Measurements from ENCODE around the gene SORCS2. TPM values are rescaled to one million over a fixed set of nuclear protein-coding genes. Genes with fewer than 3 reads are reported as not detected.
A peak's percentile ranks its signal among the peaks of the same experiment; 100 is the strongest.

Gene SORCS2
- total RNA-seq, 1 experiment from 2014 or later, result 4.1 TPM

DNA sequence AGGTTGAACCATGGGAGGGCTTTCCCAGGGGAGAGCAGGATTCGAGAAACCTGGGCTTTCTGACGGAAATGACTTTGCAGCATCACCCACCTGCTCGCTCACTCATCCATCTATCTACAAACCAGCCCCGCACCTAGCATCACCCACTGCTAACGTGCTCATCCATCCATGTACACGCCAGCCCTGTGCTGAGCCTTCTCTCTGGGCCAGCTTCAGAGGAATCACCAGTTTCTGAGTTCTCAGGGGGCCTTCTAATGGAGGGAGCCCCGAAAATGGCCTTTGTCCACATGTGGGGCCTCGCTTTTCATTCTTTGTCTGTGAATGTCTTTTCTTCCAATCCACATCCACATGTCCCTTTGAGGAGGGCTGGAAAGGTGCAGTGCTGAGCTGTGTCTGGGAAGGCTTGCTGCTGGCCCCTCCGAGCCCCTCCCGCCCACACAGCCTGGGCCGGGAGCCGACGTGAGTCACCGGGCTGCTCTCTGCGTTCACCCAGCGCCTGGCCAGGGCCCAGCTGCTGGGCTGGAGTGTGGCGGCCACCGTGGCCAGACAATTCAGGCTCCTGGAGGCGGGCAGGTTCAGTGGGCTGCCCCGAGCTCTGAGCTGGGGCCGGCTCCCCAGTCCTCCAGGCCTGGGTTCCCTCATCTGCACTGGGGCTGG lies 14.7 kb downstream of the SORCS2 start:
- peak; percentile 82 for ATAC-seq

DNA sequence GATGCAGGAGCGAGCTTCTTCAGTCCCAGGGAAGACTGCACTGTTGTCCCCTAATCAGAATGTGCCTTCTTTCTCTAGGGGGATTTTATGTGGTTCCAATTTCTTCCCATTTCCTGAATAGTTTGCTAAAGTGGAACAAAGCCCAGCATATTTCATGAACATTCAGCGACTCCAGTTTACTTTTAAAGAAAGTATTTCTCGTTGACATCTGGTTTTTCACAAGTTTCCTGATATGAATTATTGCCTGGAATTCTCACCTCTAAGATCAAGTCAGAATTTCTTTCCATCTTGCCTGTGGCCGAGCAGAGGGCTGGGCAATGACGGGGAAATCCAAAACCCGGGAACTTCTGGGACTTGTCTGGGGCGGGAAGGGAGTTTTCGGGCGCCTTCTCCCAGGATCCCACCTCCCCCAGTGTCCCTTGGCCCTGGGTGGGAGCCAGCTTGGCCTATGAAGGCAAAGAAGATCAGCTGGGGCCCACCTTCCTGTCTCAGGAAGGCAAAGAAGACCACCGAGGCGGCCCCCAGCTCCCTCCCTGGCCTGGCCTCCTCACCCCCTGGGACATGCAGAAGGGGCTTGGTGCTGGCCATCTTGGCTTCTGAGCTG lies 15.4 kb downstream of the SORCS2 start:
- no peak overlapping the region for H3K4me3 ChIP-seq (ENCODE audit: low read length)
- no peaks in the 10 kb centered on the region for H3K9me2 ChIP-seq (replicated peaks; ENCODE audit: low read length)
- H3K27ac ChIP-seq (ENCODE audit: low read length), result peak overlapping the region; percentile 98
- H3K9me3 ChIP-seq (ENCODE audit: low read length), result no peaks in the 10 kb centered on the region
- H3F3A ChIP-seq (ENCODE audit: low read length, unreplicated experiment), result peaks cover 7% of the 10 kb centered on the region
- H4K20me1 ChIP-seq (ENCODE audit: low read length), result no peaks in the 10 kb centered on the region
- DNase-seq, result no peak
- ChIA-PET CTCF (interaction anchor here (1.6 kb wide), 1 partner anchor 13 kb away, joined by 7 read pairs; no protein-coding TSS in a partner anchor), POLR2A (ENCODE audit: unreplicated experiment) (no interaction called here)
- H3K9ac ChIP-seq (ENCODE audit: low read length), result peak overlapping the region; percentile 78
- H2AFZ ChIP-seq (ENCODE audit: low read length), result no peak overlapping the region
- ATAC-seq, result no peak
- no peak for TF ChIP-seq EZH2 (IDR thresholded peaks at IDR 0.05; ENCODE audit: low read length, unreplicated experiment)
- TF ChIP-seq, protein P1, sequence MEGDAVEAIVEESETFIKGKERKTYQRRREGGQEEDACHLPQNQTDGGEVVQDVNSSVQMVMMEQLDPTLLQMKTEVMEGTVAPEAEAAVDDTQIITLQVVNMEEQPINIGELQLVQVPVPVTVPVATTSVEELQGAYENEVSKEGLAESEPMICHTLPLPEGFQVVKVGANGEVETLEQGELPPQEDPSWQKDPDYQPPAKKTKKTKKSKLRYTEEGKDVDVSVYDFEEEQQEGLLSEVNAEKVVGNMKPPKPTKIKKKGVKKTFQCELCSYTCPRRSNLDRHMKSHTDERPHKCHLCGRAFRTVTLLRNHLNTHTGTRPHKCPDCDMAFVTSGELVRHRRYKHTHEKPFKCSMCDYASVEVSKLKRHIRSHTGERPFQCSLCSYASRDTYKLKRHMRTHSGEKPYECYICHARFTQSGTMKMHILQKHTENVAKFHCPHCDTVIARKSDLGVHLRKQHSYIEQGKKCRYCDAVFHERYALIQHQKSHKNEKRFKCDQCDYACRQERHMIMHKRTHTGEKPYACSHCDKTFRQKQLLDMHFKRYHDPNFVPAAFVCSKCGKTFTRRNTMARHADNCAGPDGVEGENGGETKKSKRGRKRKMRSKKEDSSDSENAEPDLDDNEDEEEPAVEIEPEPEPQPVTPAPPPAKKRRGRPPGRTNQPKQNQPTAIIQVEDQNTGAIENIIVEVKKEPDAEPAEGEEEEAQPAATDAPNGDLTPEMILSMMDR (conservative IDR thresholded peaks at IDR 0.05; ENCODE audit: low read depth, low read length), result no peak
- TF ChIP-seq EZH2phosphoT487 (IDR thresholded peaks at IDR 0.05; ENCODE audit: borderline replicate concordance, low read length), result no peak
- peaks cover 76% of the 10 kb centered on the region for H3K4me1 ChIP-seq (ENCODE audit: insufficient read depth, low read length)
- peaks cover 62% of the 10 kb centered on the region for H3K79me2 ChIP-seq (ENCODE audit: low read length)
- no TSS peak for BruUV-seq (replicated peaks)
- no peaks in the 10 kb centered on the region for H3K27me3 ChIP-seq (ENCODE audit: low read length)
- H3K36me3 ChIP-seq (ENCODE audit: low read depth, low read length), result no peaks in the 10 kb centered on the region
- H3K4me2 ChIP-seq (ENCODE audit: low read length), result peak overlapping the region; percentile 68
- intact Hi-C loops (cut with micrococcal nuclease), result loop anchor here (5.0 kb wide), 1 partner anchor 55 kb away; no protein-coding TSS in a partner anchor

More for the DNA sequence above, 14.7 kb downstream of the SORCS2 start:
- intact Hi-C loops (cut with micrococcal nuclease), result loop anchor here (5.0 kb wide), 1 partner anchor 55 kb away; no protein-coding TSS in a partner anchor
- Histone ChIP-seq H3K9ac (ENCODE audit: low read length) (peak overlapping the region; percentile 78), H3F3A (ENCODE audit: low read length, unreplicated experiment) (peaks cover 7% of the 10 kb centered on the region), H3K9me3 (ENCODE audit: low read length) (no peaks in the 10 kb centered on the region), H4K20me1 (ENCODE audit: low read length) (no peaks in the 10 kb centered on the region), H3K4me1 (ENCODE audit: insufficient read depth, low read length) (peaks cover 77% of the 10 kb centered on the region), H3K9me2 (replicated peaks; ENCODE audit: low read length) (no peaks in the 10 kb centered on the region), H3K36me3 (ENCODE audit: low read depth, low read length) (no peaks in the 10 kb centered on the region), H3K4me2 (ENCODE audit: low read length) (peak overlapping the region; percentile 75), H3K4me3 (ENCODE audit: low read length) (no peak overlapping the region), H3K79me2 (ENCODE audit: low read length) (peaks cover 58% of the 10 kb centered on the region), H3K27ac (ENCODE audit: low read length) (peak overlapping the region; percentile 98), H3K27me3 (ENCODE audit: low read length) (no peaks in the 10 kb centered on the region), H2AFZ (ENCODE audit: low read length) (peak overlapping the region; percentile 47; the same call in 1 of the 2 replicates)
- BruUV-seq (replicated peaks), result TSS peak; percentile 27
- TF ChIP-seq EZH2 (IDR thresholded peaks at IDR 0.05; ENCODE audit: low read length, unreplicated experiment), result no peak
- TF ChIP-seq EZH2phosphoT487 (IDR thresholded peaks at IDR 0.05; ENCODE audit: borderline replicate concordance, low read length), result no peak
- TF ChIP-seq, protein P1 (conservative IDR thresholded peaks at IDR 0.05; ENCODE audit: low read depth, low read length), result no peak
- ChIA-PET CTCF (interaction anchor here (1.6 kb wide), 1 partner anchor 13 kb away, joined by 7 read pairs; no protein-coding TSS in a partner anchor), POLR2A (ENCODE audit: unreplicated experiment) (interaction anchor here (0.6 kb wide), 1 partner anchor 50 kb away, joined by 3 read pairs; no protein-coding TSS in a partner anchor)
- DNase-seq, result peak; percentile 82

Data from PC-3 (cell line).